WTC11 (cell line): ENCODE data around the gene CORO1C. TPM values are rescaled to one million over a fixed set of nuclear protein-coding genes. Genes with fewer than 3 reads are reported as not detected.
A peak's percentile ranks its signal among the peaks of the same experiment; 100 is the strongest.

Experiments used
- ATAC-seq: fragments of 200-7000 bp; cut with Tn5 transposase; 2 replicates; pipeline ENCODE4 v1.10.0; 2021; ENCODE audit warnings: mild to moderate bottlenecking, moderate library complexity
- CTCF ChIA-PET: fragments of 300-600 bp; sonication (Branson Sonifier 250); formaldehyde crosslinking; loops from one replicate; lab custom pipeline; 2021; ENCODE audit warnings: antibody characterized with exemption; lab: Charles Lee
- POLR2A ChIA-PET: fragments of 350-600 bp; sonication (Branson Sonifier 250); formaldehyde crosslinking; loops from one replicate; lab custom pipeline; 2021; ENCODE audit warnings: antibody characterized with exemption; lab: Charles Lee
- DNase-seq: peaks from one replicate; pipeline ENCODE4 v3.0.0; 2021; ENCODE audit warnings: low spot score
- H3K27ac Mint-ChIP-seq: 2 replicates; pipeline ENCODE4 v1.8.0; 2021; ENCODE audit warnings: mixed read lengths
- H3K27me3 Mint-ChIP-seq: 2 replicates; pipeline ENCODE4 v1.8.0; 2021; ENCODE audit warnings: low read depth, mild to moderate bottlenecking, moderate library complexity, mixed read lengths
- H3K36me3 Mint-ChIP-seq: 2 replicates; pipeline ENCODE4 v1.8.0; 2021; ENCODE audit warnings: mixed read lengths
- H3K4me1 Mint-ChIP-seq: 2 replicates; pipeline ENCODE4 v1.8.0; 2022; ENCODE audit warnings: mixed read lengths
- H3K4me3 Mint-ChIP-seq: 2 replicates; pipeline ENCODE4 v1.8.0; 2021; ENCODE audit warnings: mild to moderate bottlenecking, moderate library complexity, mixed read lengths
- H3K9me3 Mint-ChIP-seq: 2 replicates; pipeline ENCODE4 v1.8.0; 2021; ENCODE audit warnings: mixed read lengths
- ATF2 ChIP-seq: sonication (generic); formaldehyde crosslinking; IDR thresholded peaks from 2 replicates; pipeline ENCODE4 v1.8.1; 2022; ENCODE audit warnings: low read depth, missing genetic modification reagents, borderline replicate concordance
- GRHL2 ChIP-seq: fragments of 250-450 bp; sonication (Bioruptor Pico); IDR thresholded peaks from 2 replicates; pipeline ENCODE4 v1.8.0; 2022; ENCODE audit warnings: mild to moderate bottlenecking, moderate library complexity; ENCODE audit not compliant: insufficient replicate concordance, severe bottlenecking
- HMGA2 ChIP-seq: fragments of 250-450 bp; sonication (Bioruptor Pico); IDR thresholded peaks from 2 replicates; pipeline ENCODE4 v1.4.0; 2021; ENCODE audit warnings: mild to moderate bottlenecking, moderate library complexity
- JUN ChIP-seq: sonication (generic); formaldehyde crosslinking; IDR thresholded peaks from 2 replicates; pipeline ENCODE4 v1.8.0; 2023; ENCODE audit warnings: mild to moderate bottlenecking, missing genetic modification reagents
- NR1H2 ChIP-seq: sonication (generic); formaldehyde crosslinking; IDR thresholded peaks from 2 replicates; pipeline ENCODE4 v1.9.0; 2021; ENCODE audit warnings: mild to moderate bottlenecking, moderate library complexity, missing genetic modification reagents
- NR2C2 ChIP-seq: sonication (generic); formaldehyde crosslinking; IDR thresholded peaks from 2 replicates; pipeline ENCODE4 v1.8.0; 2022; ENCODE audit warnings: mild to moderate bottlenecking, missing genetic modification reagents
- SMAD3 ChIP-seq: sonication (generic); formaldehyde crosslinking; IDR thresholded peaks from 2 replicates; pipeline ENCODE4 v1.8.0; 2022; ENCODE audit warnings: missing genetic modification reagents, mild to moderate bottlenecking, borderline replicate concordance
- TEAD1 ChIP-seq: sonication (generic); formaldehyde crosslinking; IDR thresholded peaks from 2 replicates; pipeline ENCODE4 v1.8.0; 2022; ENCODE audit warnings: mild to moderate bottlenecking, missing genetic modification reagents
- TP53 ChIP-seq: sonication (generic); formaldehyde crosslinking; IDR thresholded peaks from 2 replicates; pipeline ENCODE4 v1.8.1; 2023; ENCODE audit warnings: mild to moderate bottlenecking, missing genetic modification reagents
- ZNF219 ChIP-seq: sonication (generic); formaldehyde crosslinking; IDR thresholded peaks from 2 replicates; pipeline ENCODE4 v1.8.0; 2023; ENCODE audit warnings: missing genetic modification reagents, mild to moderate bottlenecking, borderline replicate concordance
- ZNF671 ChIP-seq: fragments of 250-450 bp; sonication (Bioruptor Pico); IDR thresholded peaks from 2 replicates; pipeline ENCODE4 v1.8.0; 2021; ENCODE audit warnings: mild to moderate bottlenecking
- ZSCAN18 ChIP-seq: fragments of 250-450 bp; sonication (Bioruptor Pico); IDR thresholded peaks from 2 replicates; pipeline ENCODE4 v2.1.2; 2022; ENCODE audit warnings: mild to moderate bottlenecking, moderate library complexity
- total RNA-seq: library from RNA; stranded (reverse); gene quantifications from 3 replicates; pipeline ENCODE4 v1.2.3, GENCODE V29; 2021
- TF ChIP-seq, protein P1 (sequence below): fragments of 250-450 bp; sonication (Bioruptor Pico); IDR thresholded peaks from 2 replicates; pipeline ENCODE4 v1.9.0; 2021; ENCODE audit warnings: moderate library complexity, mild to moderate bottlenecking, inconsistent platforms, borderline replicate concordance
- TF ChIP-seq, protein P2 (sequence below): sonication (generic); formaldehyde crosslinking; IDR thresholded peaks from 2 replicates; pipeline ENCODE4 v1.8.1; 2023; ENCODE audit warnings: mild to moderate bottlenecking, missing genetic modification reagents
- TF ChIP-seq, protein P3 (sequence below): sonication (generic); formaldehyde crosslinking; conservative IDR thresholded peaks from 2 replicates; pipeline ENCODE4 v1.8.1; 2023; ENCODE audit warnings: mild to moderate bottlenecking, low read depth, missing genetic modification reagents, moderate library complexity
- TF ChIP-seq, protein P4 (sequence below): sonication (generic); formaldehyde crosslinking; IDR thresholded peaks from 2 replicates; pipeline ENCODE4 v1.8.0; 2022; ENCODE audit warnings: mild to moderate bottlenecking, missing genetic modification reagents
- TF ChIP-seq, protein P5 (sequence below): sonication (generic); formaldehyde crosslinking; IDR thresholded peaks from 2 replicates; pipeline ENCODE4 v1.8.1; 2022; ENCODE audit warnings: low read depth, mild to moderate bottlenecking, moderate library complexity, missing genetic modification reagents, borderline replicate concordance

Gene CORO1C
- total RNA-seq, 1 experiment from 2014 or later = 113 TPM

GRCh38 chr12:108599948-108600701 lies 131.2 kb downstream of the CORO1C start:
- DNase-seq = no peak
- Mint-ChIP-seq H3K4me3 (no peak overlapping the region), H3K4me1 (peaks cover 13% of the 10 kb centered on the region), H3K36me3 (no peaks in the 10 kb centered on the region), H3K27ac (no peak overlapping the region), H3K27me3 (no peaks in the 10 kb centered on the region), H3K9me3 (no peaks in the 10 kb centered on the region)
- ATAC-seq = peak; percentile 25; the same call in 1 of the 2 replicates
- POLR2A ChIA-PET = interaction anchor here (1.1 to 1.2 kb wide), 2 partner anchors 11 to 38 kb away, joined by 3 to 4 read pairs; partner anchors contain the start of gene ISCU
- TF ChIP-seq TEAD1 (no peak), GRHL2 (no peak), ZNF671 (CRISPR knock-in tag) (no peak), HMGA2 (CRISPR knock-in tag) (no peak), JUN (CRISPR knock-in tag) (no peak), TP53 (CRISPR knock-in tag) (no peak), ZSCAN18 (CRISPR knock-in tag) (no peak)
- TF ChIP-seq, protein P1, sequence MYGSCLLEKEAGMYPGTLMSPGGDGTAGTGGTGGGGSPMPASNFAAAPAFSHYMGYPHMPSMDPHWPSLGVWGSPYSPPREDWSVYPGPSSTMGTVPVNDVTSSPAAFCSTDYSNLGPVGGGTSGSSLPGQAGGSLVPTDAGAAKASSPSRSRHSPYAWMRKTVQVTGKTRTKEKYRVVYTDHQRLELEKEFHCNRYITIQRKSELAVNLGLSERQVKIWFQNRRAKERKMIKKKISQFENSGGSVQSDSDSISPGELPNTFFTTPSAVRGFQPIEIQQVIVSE = no peak
- TF ChIP-seq, protein P2, sequence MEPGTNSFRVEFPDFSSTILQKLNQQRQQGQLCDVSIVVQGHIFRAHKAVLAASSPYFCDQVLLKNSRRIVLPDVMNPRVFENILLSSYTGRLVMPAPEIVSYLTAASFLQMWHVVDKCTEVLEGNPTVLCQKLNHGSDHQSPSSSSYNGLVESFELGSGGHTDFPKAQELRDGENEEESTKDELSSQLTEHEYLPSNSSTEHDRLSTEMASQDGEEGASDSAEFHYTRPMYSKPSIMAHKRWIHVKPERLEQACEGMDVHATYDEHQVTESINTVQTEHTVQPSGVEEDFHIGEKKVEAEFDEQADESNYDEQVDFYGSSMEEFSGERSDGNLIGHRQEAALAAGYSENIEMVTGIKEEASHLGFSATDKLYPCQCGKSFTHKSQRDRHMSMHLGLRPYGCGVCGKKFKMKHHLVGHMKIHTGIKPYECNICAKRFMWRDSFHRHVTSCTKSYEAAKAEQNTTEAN (CRISPR knock-in tag) = no peak
- TF ChIP-seq, all 79 proteins: peak for 0
- CTCF ChIA-PET = interaction anchor here (1.0 to 2.4 kb wide), 4 partner anchors 13 to 39 kb away, joined by 3 to 9 read pairs (median 6); partner anchors contain the start of gene ISCU

DNA sequence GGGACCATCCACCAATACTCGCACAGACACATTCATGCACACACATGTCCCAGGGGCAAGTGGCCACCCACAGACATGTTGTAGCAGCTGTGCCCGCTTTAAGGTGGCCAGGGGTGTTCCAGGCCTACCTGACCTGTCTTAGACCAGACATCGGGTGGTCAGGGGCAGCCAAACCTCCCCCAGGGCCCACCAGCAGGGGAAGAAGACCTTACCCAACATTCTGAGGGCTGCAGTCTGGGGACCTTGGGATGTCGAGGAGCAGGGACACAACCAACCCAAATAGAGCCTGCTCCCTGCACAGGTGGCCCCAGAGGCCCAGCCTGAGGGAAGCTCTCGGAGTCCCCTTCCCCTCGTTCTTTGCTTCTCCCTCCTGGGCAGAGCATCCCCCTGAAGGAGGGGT lies 131.8 kb downstream of the CORO1C start:
- no peak for ATAC-seq
- no peaks in the 10 kb centered on the region for H3K36me3 Mint-ChIP-seq
- H3K27ac Mint-ChIP-seq = no peak overlapping the region
- H3K4me1 Mint-ChIP-seq = peaks cover 10% of the 10 kb centered on the region
- H3K27me3 Mint-ChIP-seq = no peaks in the 10 kb centered on the region
- H3K4me3 Mint-ChIP-seq = no peak overlapping the region
- DNase-seq = no peak
- TF ChIP-seq ATF2 (CRISPR knock-in tag) (no peak), SMAD3 (no peak), NR2C2 (no peak), NR1H2 (CRISPR knock-in tag) (no peak), ZNF219 (no peak)
- TF ChIP-seq, protein P3, sequence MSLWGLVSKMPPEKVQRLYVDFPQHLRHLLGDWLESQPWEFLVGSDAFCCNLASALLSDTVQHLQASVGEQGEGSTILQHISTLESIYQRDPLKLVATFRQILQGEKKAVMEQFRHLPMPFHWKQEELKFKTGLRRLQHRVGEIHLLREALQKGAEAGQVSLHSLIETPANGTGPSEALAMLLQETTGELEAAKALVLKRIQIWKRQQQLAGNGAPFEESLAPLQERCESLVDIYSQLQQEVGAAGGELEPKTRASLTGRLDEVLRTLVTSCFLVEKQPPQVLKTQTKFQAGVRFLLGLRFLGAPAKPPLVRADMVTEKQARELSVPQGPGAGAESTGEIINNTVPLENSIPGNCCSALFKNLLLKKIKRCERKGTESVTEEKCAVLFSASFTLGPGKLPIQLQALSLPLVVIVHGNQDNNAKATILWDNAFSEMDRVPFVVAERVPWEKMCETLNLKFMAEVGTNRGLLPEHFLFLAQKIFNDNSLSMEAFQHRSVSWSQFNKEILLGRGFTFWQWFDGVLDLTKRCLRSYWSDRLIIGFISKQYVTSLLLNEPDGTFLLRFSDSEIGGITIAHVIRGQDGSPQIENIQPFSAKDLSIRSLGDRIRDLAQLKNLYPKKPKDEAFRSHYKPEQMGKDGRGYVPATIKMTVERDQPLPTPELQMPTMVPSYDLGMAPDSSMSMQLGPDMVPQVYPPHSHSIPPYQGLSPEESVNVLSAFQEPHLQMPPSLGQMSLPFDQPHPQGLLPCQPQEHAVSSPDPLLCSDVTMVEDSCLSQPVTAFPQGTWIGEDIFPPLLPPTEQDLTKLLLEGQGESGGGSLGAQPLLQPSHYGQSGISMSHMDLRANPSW = no peak
- TF ChIP-seq, protein P4, sequence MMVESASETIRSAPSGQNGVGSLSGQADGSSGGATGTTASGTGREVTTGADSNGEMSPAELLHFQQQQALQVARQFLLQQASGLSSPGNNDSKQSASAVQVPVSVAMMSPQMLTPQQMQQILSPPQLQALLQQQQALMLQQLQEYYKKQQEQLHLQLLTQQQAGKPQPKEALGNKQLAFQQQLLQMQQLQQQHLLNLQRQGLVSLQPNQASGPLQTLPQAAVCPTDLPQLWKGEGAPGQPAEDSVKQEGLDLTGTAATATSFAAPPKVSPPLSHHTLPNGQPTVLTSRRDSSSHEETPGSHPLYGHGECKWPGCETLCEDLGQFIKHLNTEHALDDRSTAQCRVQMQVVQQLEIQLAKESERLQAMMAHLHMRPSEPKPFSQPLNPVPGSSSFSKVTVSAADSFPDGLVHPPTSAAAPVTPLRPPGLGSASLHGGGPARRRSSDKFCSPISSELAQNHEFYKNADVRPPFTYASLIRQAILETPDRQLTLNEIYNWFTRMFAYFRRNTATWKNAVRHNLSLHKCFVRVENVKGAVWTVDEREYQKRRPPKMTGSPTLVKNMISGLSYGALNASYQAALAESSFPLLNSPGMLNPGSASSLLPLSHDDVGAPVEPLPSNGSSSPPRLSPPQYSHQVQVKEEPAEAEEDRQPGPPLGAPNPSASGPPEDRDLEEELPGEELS (CRISPR knock-in tag) = no peak
- TF ChIP-seq, protein P5, sequence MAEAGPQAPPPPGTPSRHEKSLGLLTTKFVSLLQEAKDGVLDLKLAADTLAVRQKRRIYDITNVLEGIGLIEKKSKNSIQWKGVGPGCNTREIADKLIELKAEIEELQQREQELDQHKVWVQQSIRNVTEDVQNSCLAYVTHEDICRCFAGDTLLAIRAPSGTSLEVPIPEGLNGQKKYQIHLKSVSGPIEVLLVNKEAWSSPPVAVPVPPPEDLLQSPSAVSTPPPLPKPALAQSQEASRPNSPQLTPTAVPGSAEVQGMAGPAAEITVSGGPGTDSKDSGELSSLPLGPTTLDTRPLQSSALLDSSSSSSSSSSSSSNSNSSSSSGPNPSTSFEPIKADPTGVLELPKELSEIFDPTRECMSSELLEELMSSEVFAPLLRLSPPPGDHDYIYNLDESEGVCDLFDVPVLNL (CRISPR knock-in tag) = no peak
- POLR2A ChIA-PET = interaction anchor here (1.2 kb wide), 1 partner anchor 37 kb away, joined by 4 read pairs; the partner anchor contains the start of gene ISCU
- H3K9me3 Mint-ChIP-seq = no peaks in the 10 kb centered on the region
- CTCF ChIA-PET = interaction anchor here (1.0 to 2.4 kb wide), 2 partner anchors 19 to 37 kb away, joined by 3 to 8 read pairs; partner anchors contain the start of gene ISCU
